HL-60 (cell line): ENCODE results near the gene S1PR2.
A peak's percentile ranks its signal among the peaks of the same experiment; 100 is the strongest.

Experiments used
- DNase-seq, 2 experiments: peaks; one replicate each; pipeline ENCODE4 v3.0.0-alpha.2; 2010 to 2020; ENCODE audit warnings: low read depth in 1 of 2, low spot score in 1 of 2
- H3K27ac ChIP-seq: fragments of 250-450 bp; sonication (Bioruptor Pico); replicated peaks from 2 replicates; pipeline ENCODE4 v1.5.1; 2020; ENCODE audit warnings: mild to moderate bottlenecking, moderate library complexity
- H3K27me3 ChIP-seq: fragments of 250-450 bp; sonication (Bioruptor Pico); 2 replicates; pipeline ENCODE4 v1.5.1; 2021; ENCODE audit warnings: mild to moderate bottlenecking, moderate library complexity; ENCODE audit not compliant: insufficient read depth, poor library complexity, severe bottlenecking
- H3K4me3 ChIP-seq: replicated peaks from 2 replicates; pipeline ENCODE4 v1.5.1; 2011; ENCODE audit warnings: mild to moderate bottlenecking, control low read depth, low read length; ENCODE audit not compliant: insufficient read depth
- CTCF ChIP-seq: IDR thresholded peaks from one replicate; pipeline ENCODE4 v1.5.1; 2011; ENCODE audit warnings: low read length, control low read depth, inconsistent platforms; ENCODE audit not compliant: insufficient read depth
- GABPA ChIP-seq: IDR thresholded peaks from 2 replicates; pipeline ENCODE4 v1.6.1; 2012; ENCODE audit warnings: low read depth
- POLR2AphosphoS5 ChIP-seq: IDR thresholded peaks from 2 replicates; pipeline ENCODE4 v1.6.1; 2012; ENCODE audit warnings: low read depth
- REST ChIP-seq: IDR thresholded peaks from 2 replicates; pipeline ENCODE4 v1.6.1; 2012; ENCODE audit warnings: low read depth; ENCODE audit not compliant: insufficient replicate concordance
- SPI1 ChIP-seq: IDR thresholded peaks from 2 replicates; pipeline ENCODE4 v1.6.1; 2012; ENCODE audit warnings: low read depth, mild to moderate bottlenecking, borderline replicate concordance

The S1PR2 gene

GRCh38 chr19:10231612-10232228 is 589 bp upstream of the S1PR2 start:
- TF ChIP-seq POLR2AphosphoS5 (no peak), GABPA (no peak), SPI1 (no peak), CTCF (no peak), REST (no peak)
- Histone ChIP-seq H3K27me3 (no peaks in the 10 kb centered on the region), H3K4me3 (peak overlapping the region; percentile 73), H3K27ac (no peak overlapping the region)
- no peak for DNase-seq

- Histone ChIP-seq H3K27ac (peak overlapping the region; percentile 57; the same call in 1 of the 2 replicates), H3K4me3 (peak overlapping the region; percentile 73), H3K27me3 (no peaks in the 10 kb centered on the region)
- TF ChIP-seq CTCF (no peak), SPI1 (no peak), GABPA (no peak), POLR2AphosphoS5 (no peak), REST (no peak)
- DNase-seq: no peak
These were observed 814 bp downstream of the S1PR2 start for GRCh38 chr19:10230173-10230860.

GRCh38 chr19:10228920-10229319 is 2.2 kb downstream of the S1PR2 start:
- Histone ChIP-seq H3K27ac (no peak overlapping the region), H3K4me3 (no peak overlapping the region), H3K27me3 (no peaks in the 10 kb centered on the region)
- peak in 1 of 2 experiments; percentile 33 for DNase-seq
- TF ChIP-seq CTCF: peak; percentile 3
- TF ChIP-seq REST: no peak
